Measurements from ENCODE around the gene PCDH17. TPM values are rescaled to one million over a fixed set of nuclear protein-coding genes. Genes with fewer than 3 reads are reported as not detected.

PCDH17 gene
- total RNA-seq, 2 donors from 2014 or later: not detected

- no peak for DNase-seq (ENCODE audit: low spot score in 2 of 2)
- no peaks in the 10 kb centered on the region for H3K36me3 Mint-ChIP-seq
- peaks cover 10 to 15% of the 10 kb centered on the region in 2 donors for H3K9me3 Mint-ChIP-seq
- H3K27ac Mint-ChIP-seq: no peak overlapping the region
- no peak for ATAC-seq
Measured at GRCh38 chr13:57675526-57675925, 44.0 kb downstream of the PCDH17 start.

DNA sequence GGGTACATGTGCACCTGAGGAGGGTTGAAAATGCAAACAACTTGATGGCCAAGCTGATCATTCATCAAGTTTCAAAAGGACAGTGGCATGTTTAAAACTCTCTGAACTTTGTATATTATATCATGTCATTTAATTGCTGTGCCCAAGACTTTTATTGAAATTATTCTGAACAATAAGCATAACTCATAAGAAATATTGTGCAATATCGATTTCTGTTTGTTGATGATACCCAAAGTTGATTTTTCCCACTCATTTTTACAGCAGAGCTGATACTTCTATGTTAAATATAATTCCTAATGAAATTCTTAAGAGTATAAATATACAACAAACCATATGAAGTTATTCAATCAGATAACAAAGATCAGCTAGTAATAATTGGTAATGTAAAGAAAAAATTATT lies 49.1 kb downstream of the PCDH17 start:
- no peak overlapping the region for H3K27ac Mint-ChIP-seq

GRCh38 chr13:57682128-57682716 lies 50.7 kb downstream of the PCDH17 start:
- no peaks in the 10 kb centered on the region for H3K36me3 Mint-ChIP-seq
- no peak for DNase-seq (ENCODE audit: low spot score in 2 of 2)
- peaks cover 15 to 16% of the 10 kb centered on the region in 2 donors for H3K9me3 Mint-ChIP-seq
- ATAC-seq: no peak
- no peak overlapping the region for H3K27ac Mint-ChIP-seq

More for the DNA sequence above, 49.1 kb downstream of the PCDH17 start:
- Mint-ChIP-seq H3K9me3 (peaks cover 17 to 18% of the 10 kb centered on the region in 2 donors), H3K36me3 (no peaks in the 10 kb centered on the region)
- no peak for DNase-seq (ENCODE audit: low spot score in 2 of 2)
- no peak for ATAC-seq

DNA sequence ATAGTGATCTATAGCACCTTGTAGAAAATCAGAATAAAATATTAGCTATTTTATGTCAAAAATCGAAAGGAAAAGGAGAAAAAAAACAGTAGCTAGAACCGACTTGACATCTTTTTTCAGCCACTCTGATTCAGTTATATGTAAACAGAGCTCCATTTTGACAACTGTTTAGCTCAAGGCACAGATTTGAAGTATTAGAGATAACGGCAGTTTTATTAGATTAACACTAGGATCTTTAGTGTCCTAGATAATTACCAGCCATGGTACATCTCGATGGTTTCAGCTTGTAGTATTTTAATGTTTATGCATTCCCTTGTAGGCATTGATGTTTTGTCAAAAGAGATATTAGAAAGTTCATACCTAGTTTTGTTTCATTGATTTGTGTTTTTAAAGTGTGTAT lies 67.3 kb downstream of the PCDH17 start:
- Mint-ChIP-seq H3K27ac (no peak overlapping the region), H3K9me3 (no peaks in the 10 kb centered on the region), H3K36me3 (no peaks in the 10 kb centered on the region)
- DNase-seq (ENCODE audit: low spot score in 2 of 2): no peak
- ATAC-seq: no peak

- no peak overlapping the region for H3K27ac Mint-ChIP-seq
- DNase-seq (ENCODE audit: low spot score in 2 of 2) (no peak), ATAC-seq (no peak)
- H3K9me3 Mint-ChIP-seq: no peaks in the 10 kb centered on the region
- no peaks in the 10 kb centered on the region for H3K36me3 Mint-ChIP-seq
Measured at GRCh38 chr13:57704031-57704430, 72.5 kb downstream of the PCDH17 start.

DNA sequence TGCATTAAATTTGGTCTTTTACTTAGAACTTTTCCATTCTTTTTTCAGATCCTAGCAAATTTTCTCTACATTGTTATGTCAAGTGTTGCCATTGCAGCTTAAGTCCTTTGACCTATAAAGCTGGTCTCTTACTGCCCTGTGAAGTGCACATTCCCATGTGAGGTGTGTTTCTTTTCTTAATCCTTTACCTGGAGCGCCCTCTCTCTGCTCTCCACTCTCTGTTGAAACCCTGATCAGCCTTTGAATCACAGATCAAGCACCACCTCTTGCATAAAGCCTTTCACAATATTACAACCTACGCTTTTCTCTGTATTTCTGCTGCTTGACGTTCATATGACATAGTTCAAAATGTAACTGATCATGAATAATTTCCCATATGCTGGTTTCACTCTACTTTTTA lies 84.8 kb downstream of the PCDH17 start:
- H3K9me3 Mint-ChIP-seq: peaks cover 0 to 5% of the 10 kb centered on the region in 2 donors
- ATAC-seq (no peak), DNase-seq (ENCODE audit: low spot score in 2 of 2) (no peak)
- H3K36me3 Mint-ChIP-seq: no peaks in the 10 kb centered on the region
- no peak overlapping the region for H3K27ac Mint-ChIP-seq

DNA sequence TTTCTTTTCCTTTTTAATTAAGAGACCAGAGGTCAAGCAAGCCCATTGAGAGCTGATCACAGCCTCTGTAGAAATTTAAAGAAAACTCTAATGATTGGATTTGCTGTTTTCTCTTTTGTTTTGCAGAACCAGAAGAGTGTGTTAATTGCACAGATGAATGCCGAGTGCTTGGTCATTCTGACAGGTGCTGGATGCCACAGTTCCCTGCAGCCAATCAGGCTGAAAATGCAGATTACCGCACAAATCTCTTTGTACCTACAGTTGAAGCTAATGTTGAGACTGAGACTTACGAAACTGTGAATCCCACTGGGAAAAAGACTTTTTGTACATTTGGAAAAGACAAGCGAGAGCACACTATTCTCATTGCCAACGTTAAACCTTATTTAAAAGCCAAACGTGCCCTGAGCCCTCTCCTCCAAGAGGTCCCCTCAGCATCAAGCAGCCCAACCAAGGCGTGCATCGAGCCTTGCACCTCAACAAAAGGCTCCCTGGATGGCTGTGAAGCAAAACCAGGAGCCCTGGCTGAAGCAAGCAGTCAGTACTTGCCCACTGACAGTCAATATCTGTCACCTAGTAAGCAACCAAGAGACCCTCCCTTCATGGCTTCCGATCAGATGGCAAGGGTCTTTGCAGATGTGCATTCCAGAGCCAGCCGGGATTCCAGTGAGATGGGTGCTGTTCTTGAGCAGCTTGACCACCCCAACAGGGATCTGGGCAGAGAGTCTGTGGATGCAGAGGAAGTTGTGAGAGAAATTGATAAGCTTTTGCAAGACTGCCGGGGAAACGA lies 93.1 kb downstream of the PCDH17 start:
- DNase-seq (ENCODE audit: low spot score in 2 of 2) (no peak), ATAC-seq (no peak)
- H3K36me3 Mint-ChIP-seq: no peaks in the 10 kb centered on the region
- H3K27ac Mint-ChIP-seq: no peak overlapping the region
- peaks cover 5 to 8% of the 10 kb centered on the region in 2 donors for H3K9me3 Mint-ChIP-seq

DNA sequence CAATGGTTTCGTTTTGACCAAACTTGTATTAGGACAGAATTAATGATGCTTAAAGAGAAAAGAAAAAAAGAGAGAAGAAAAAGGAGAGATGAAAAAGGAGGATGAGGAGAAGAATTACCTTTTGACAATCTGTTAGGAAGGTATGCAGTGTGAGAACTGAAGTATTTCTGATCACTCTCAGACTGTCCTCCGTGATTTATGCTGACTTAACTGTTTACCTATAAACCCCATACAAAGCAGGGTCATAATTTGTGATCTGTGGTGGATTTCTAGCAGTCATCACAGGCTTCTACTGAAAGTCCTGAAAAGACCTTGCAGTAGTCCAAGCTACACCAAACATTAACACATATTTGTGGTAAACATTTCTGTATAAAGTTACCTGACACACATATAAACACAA lies 93.9 kb downstream of the PCDH17 start:
- ATAC-seq: no peak
- no peak overlapping the region for H3K27ac Mint-ChIP-seq
- no peaks in the 10 kb centered on the region for H3K36me3 Mint-ChIP-seq
- DNase-seq (ENCODE audit: low spot score in 2 of 2): no peak
- peaks cover 5 to 8% of the 10 kb centered on the region in 2 donors for H3K9me3 Mint-ChIP-seq

DNA sequence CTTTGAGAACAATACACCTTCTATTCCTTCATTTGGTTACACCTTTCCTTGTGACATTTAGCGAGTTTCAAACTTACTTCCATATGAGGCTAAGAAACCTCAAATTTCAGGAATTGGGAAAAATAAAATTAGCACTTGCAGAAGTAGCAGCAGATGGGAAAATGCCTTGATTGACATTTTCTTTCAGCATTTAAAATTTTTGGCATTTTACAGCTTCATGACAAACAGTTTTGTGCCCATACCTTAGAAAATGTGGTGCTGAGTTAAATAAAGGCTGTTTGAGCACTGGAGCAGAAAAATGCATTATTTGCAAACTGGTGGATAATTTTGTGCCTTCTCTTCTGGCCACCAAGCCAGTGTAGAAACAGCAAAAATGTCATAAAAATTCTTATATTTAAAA lies 95.4 kb downstream of the PCDH17 start:
- ATAC-seq: no peak
- no peaks in the 10 kb centered on the region for H3K36me3 Mint-ChIP-seq
- no peak overlapping the region for H3K27ac Mint-ChIP-seq
- DNase-seq (ENCODE audit: low spot score in 2 of 2): no peak
- peaks cover 3 to 5% of the 10 kb centered on the region in 2 donors for H3K9me3 Mint-ChIP-seq

- peaks cover 0 to 4% of the 10 kb centered on the region in 2 donors for H3K36me3 Mint-ChIP-seq
- ATAC-seq: no peak
- H3K27ac Mint-ChIP-seq: no peak overlapping the region
- DNase-seq (ENCODE audit: low spot score in 2 of 2): no peak
- peaks cover 13 to 14% of the 10 kb centered on the region in 2 donors for H3K9me3 Mint-ChIP-seq
Measured at GRCh38 chr13:57734306-57734705, 102.8 kb downstream of the PCDH17 start.

DNA sequence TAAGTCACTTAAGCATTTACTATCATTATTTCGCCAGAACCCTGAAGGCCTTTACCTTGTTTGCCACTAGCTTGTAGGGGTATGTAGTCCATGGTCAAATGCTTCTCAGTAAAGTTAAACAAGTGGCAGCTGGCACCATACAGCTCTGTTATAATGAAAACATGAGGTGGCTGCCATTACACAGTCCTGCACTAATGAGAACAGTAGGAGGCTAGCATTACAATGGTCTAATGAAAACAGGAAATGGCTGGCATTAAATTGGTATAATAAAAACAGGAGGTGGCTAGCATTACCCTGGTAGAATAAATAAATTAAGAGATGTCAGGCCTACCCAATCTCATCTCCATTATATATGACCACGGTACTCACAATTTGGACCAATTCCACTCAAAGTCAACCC lies 107.5 kb downstream of the PCDH17 start:
- DNase-seq (ENCODE audit: low spot score in 2 of 2) (no peak), ATAC-seq (no peak)
- Mint-ChIP-seq H3K36me3 (peaks cover 0 to 4% of the 10 kb centered on the region in 2 donors), H3K27ac (no peak overlapping the region), H3K9me3 (peaks cover 16 to 17% of the 10 kb centered on the region in 2 donors)

DNA sequence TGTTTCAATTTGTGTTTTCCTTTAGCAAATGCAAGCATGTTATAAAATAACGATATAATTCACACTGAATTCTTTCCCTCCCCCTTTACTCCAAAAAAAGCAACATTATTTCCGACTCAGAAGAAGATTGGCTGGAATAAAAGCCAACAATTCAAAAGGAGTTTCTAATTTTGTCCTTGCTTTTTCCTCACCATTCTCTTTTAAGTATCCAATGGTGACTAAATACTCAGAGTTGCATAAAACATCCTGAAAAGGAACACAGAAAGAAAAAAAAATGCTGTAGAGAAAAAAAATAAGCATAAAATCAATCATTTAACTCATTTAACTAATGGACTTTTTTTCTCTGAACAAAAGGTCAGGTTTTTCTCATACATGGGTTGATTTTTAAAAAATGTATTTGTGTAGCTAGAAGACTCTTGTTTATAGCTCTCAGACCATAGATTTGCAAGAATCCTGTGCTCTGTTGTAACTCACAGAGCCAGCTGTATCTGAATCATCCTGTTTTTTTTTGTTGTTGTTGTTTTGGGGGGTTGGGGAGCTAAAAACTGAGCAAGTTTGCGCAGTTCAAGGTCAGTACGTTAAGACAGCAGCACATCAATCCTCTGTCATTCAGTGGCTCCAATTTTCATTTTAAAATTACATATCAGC lies 108.1 kb downstream of the PCDH17 start:
- no peak overlapping the region for H3K27ac Mint-ChIP-seq
- peaks cover 16 to 17% of the 10 kb centered on the region in 2 donors for H3K9me3 Mint-ChIP-seq
- H3K36me3 Mint-ChIP-seq: peaks cover 0 to 4% of the 10 kb centered on the region in 2 donors
- no peak for DNase-seq (ENCODE audit: low spot score in 2 of 2)
- no peak for ATAC-seq

DNA sequence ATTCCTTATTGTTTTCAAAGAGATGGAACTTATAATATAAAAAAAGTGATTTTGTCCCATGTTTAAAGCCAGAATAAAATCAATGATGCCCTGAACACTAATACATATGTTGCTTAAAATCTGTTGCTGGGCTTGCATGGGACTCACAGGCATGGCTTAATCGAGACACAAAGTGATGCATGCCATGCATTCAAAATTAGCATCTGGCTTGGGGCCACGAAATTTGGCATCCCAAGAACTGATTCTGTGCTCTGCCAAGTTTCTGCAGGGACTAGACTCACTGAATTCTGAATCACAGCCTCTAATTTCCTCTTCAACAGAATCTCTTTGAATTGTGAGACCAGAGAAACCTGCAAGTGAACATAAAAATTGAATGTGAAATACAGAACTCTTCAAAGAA lies 109.2 kb downstream of the PCDH17 start:
- DNase-seq (ENCODE audit: low spot score in 2 of 2) (no peak), ATAC-seq (no peak)
- Mint-ChIP-seq H3K27ac (no peak overlapping the region), H3K9me3 (peaks cover 12% of the 10 kb centered on the region in 2 donors), H3K36me3 (peaks cover 0 to 4% of the 10 kb centered on the region in 2 donors)

GRCh38 chr13:57748096-57748495 lies 116.6 kb downstream of the PCDH17 start:
- H3K9me3 Mint-ChIP-seq: peaks cover 21 to 22% of the 10 kb centered on the region in 2 donors
- no peak for DNase-seq (ENCODE audit: low spot score in 2 of 2)
- H3K27ac Mint-ChIP-seq: no peak overlapping the region
- H3K36me3 Mint-ChIP-seq: no peaks in the 10 kb centered on the region
- no peak for ATAC-seq

DNA sequence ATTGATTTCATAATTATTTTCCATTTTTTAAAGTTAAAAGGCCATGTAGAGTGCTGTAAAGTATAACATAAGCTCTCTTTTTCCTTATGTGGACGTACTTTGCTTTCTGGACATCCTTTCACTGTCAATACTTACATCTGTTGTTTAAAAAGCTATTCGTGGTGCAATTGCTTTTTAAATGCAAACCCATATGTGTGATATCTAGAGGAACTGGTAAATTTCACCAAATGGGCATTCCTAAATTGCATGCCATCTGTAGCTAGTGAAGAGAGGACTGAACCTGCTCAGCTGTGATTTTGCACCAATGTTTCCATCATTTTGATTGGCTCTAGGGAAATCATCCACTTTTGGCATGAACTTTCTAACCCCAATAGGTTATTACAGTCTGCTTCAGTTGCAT lies 129.4 kb downstream of the PCDH17 start:
- DNase-seq (ENCODE audit: low spot score in 2 of 2): no peak
- Mint-ChIP-seq H3K27ac (no peak overlapping the region), H3K9me3 (peaks cover 10 to 15% of the 10 kb centered on the region in 2 donors), H3K36me3 (peaks cover 0 to 4% of the 10 kb centered on the region in 2 donors)
- ATAC-seq: no peak

DNA sequence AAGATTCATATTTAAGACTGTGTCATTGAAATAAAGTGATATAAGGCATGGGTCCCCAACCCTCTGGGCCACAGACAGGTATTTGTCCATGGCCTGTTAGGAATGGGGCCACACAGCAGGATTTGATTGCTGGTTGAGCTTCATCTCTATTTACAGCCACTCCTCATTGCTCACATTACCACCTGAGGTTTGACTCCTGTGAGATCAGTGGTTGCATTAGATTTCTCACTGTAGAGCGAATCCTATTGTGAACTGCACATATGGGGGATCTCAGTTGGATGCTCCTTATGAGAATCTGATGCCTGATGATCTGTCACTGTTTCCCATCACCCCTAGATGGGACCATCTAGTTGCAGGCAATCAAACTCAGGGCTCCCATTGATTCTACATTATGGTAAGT lies 132.1 kb downstream of the PCDH17 start:
- no peak overlapping the region for H3K27ac Mint-ChIP-seq
- peaks cover 6 to 17% of the 10 kb centered on the region in 2 donors for H3K9me3 Mint-ChIP-seq
- DNase-seq (ENCODE audit: low spot score in 2 of 2) (no peak), ATAC-seq (no peak)
- peaks cover 0 to 4% of the 10 kb centered on the region in 2 donors for H3K36me3 Mint-ChIP-seq
